Measurements from ENCODE around the gene SLC2A11.
"Not testable (repeated sequence)": the region's sequence is repeated elsewhere in the genome, so short reads cannot be mapped to it uniquely, and the experiment has no call there.

Gene SLC2A11

GRCh38 chr22:23892706-23893105 is 35.0 kb downstream of the SLC2A11 start:
- DNase-seq: no peak

GRCh38 chr22:23893121-23893944 is 35.7 kb downstream of the SLC2A11 start:
- DNase-seq: no peak

- DNase-seq: peak; percentile 93
Observed at GRCh38 chr22:23893945-23894709, 36.5 kb downstream of the SLC2A11 start, which contains the start of gene MIF. Gene MIF, plus strand, starts transcription at chr22:23894383. Its CDS starts 92 bp downstream, at chr22:23894475.

- DNase-seq: peak; percentile 48
Observed at GRCh38 chr22:23894710-23895598, 37.3 kb downstream of the SLC2A11 start.

- DNase-seq: no peak
Observed at GRCh38 chr22:23895599-23896144, 38.0 kb downstream of the SLC2A11 start.

- no peak for DNase-seq
Observed at GRCh38 chr22:23896166-23896522, 38.5 kb downstream of the SLC2A11 start.

GRCh38 chr22:23896523-23897186 is 39.0 kb downstream of the SLC2A11 start:
- no peak for DNase-seq

- DNase-seq: no peak
Observed at GRCh38 chr22:23897320-23897719, 39.6 kb downstream of the SLC2A11 start.

- DNase-seq: no peak
Observed at GRCh38 chr22:23898006-23898974, 40.6 kb downstream of the SLC2A11 start.

GRCh38 chr22:23899042-23899745 is 41.5 kb downstream of the SLC2A11 start:
- no peak for DNase-seq

- not testable (repeated sequence) for DNase-seq
Observed at GRCh38 chr22:23900227-23900626, 42.6 kb downstream of the SLC2A11 start.

GRCh38 chr22:23901600-23901999 is 43.9 kb downstream of the SLC2A11 start:
- DNase-seq: no peak

GRCh38 chr22:23903328-23903971 is 45.8 kb downstream of the SLC2A11 start:
- DNase-seq: no peak

GRCh38 chr22:23904573-23905254 is 47.0 kb downstream of the SLC2A11 start:
- no peak for DNase-seq

- DNase-seq: no peak
Observed at GRCh38 chr22:23906641-23907040, 49.0 kb downstream of the SLC2A11 start.

GRCh38 chr22:23907423-23907822 is 49.7 kb downstream of the SLC2A11 start:
- not testable (repeated sequence) for DNase-seq

- DNase-seq: no peak
Observed at GRCh38 chr22:23908587-23909205, 51.0 kb downstream of the SLC2A11 start.

GRCh38 chr22:23909296-23909898 is 51.7 kb downstream of the SLC2A11 start:
- no peak for DNase-seq
